ENCODE results near the gene TRAPPC6A. TPM values are rescaled to one million over a fixed set of nuclear protein-coding genes. Genes with fewer than 3 reads are reported as not detected.

TRAPPC6A gene
- total RNA-seq, 1 experiment from 2014 or later, result 26.9 TPM

- no peaks in the 10 kb centered on the region for H3K27me3 ChIP-seq (ENCODE audit: insufficient read depth, low read length)
- TF ChIP-seq ZFX (IDR thresholded peaks at IDR 0.05), result no peak
- TF ChIP-seq SP1 (IDR thresholded peaks at IDR 0.05; ENCODE audit: low read depth), result no peak
- TF ChIP-seq MAX (IDR thresholded peaks at IDR 0.05), result no peak
- TF ChIP-seq FOSL1 (IDR thresholded peaks at IDR 0.05; ENCODE audit: low read depth), result no peak
- no peak for TF ChIP-seq CBX3 (IDR thresholded peaks at IDR 0.05; ENCODE audit: low read depth)
- no peak for TF ChIP-seq EZH2phosphoT487 (IDR thresholded peaks at IDR 0.05; ENCODE audit: borderline replicate concordance)
- no peak overlapping the region for H3K4me3 ChIP-seq (replicated peaks in 1 of 2; ENCODE audit: low read depth in 1 of 2, low read length in 2 of 2)
- intact Hi-C loops (cut with micrococcal nuclease), result loop anchor here (10.0 kb wide), 1 partner anchor 76 kb away; the partner anchor contains the start of gene PPP1R37
- no peak overlapping the region for H3K27ac ChIP-seq (ENCODE audit: low read depth, low read length)
- no peaks in the 10 kb centered on the region for H3K36me3 ChIP-seq (ENCODE audit: control insufficient read depth in 1 of 2, insufficient read depth in 2 of 2, low read length in 2 of 2)
- CTCF ChIA-PET, result no interaction called here
- no peaks in the 10 kb centered on the region for H3K9me2 ChIP-seq (ENCODE audit: insufficient read depth)
- ATAC-seq, result no peak
- no peak for DNase-seq (ENCODE audit: low read depth, low spot score)
- no TSS peak for BruUV-seq (replicated peaks)
- POLR2A ChIA-PET, result no interaction called here
- no peaks in the 10 kb centered on the region for H3K79me2 ChIP-seq (ENCODE audit: insufficient read depth, low read length)
- H2AFZ ChIP-seq (ENCODE audit: low read depth, low read length, poor library complexity, severe bottlenecking), result no peak overlapping the region
- RAD21 ChIA-PET (ENCODE audit: low non-redundant PET in 1 of 2, low total read pairs in 2 of 2, uncharacterized antibody in 2 of 2, unreplicated experiment in 2 of 2), result no interaction called here
- peaks cover 4 to 14% of the 10 kb centered on the region in 2 experiments; a peak in 2 of 4 replicates for H3K4me1 ChIP-seq (ENCODE audit: control insufficient read depth in 1 of 2, insufficient read depth in 2 of 2, low read length in 2 of 2)
- no peaks in the 10 kb centered on the region for H3K9me3 ChIP-seq (ENCODE audit: control insufficient read depth in 1 of 2, insufficient read depth in 1 of 2, low read depth in 1 of 2, low read length in 2 of 2)
- no peak overlapping the region for H3K9ac ChIP-seq (ENCODE audit: low read length)
- no peak overlapping the region for H3K4me2 ChIP-seq (ENCODE audit: low read length)
- no peaks in the 10 kb centered on the region for H4K20me1 ChIP-seq (ENCODE audit: insufficient read depth)
Observed at GRCh38 chr19:45170146-45171106, 7.6 kb downstream of the TRAPPC6A start.

- Histone ChIP-seq H3K79me2 (ENCODE audit: insufficient read depth, low read length) (no peaks in the 10 kb centered on the region), H3K4me3 (replicated peaks in 1 of 2; ENCODE audit: low read depth in 1 of 2, low read length in 2 of 2) (no peak overlapping the region), H3K27me3 (ENCODE audit: insufficient read depth, low read length) (no peaks in the 10 kb centered on the region), H3K4me1 (ENCODE audit: control insufficient read depth in 1 of 2, insufficient read depth in 2 of 2, low read length in 2 of 2) (peaks cover 9 to 20% of the 10 kb centered on the region in 2 experiments), H3K27ac (ENCODE audit: low read depth, low read length) (no peak overlapping the region), H3K9me3 (ENCODE audit: control insufficient read depth in 1 of 2, insufficient read depth in 1 of 2, low read depth in 1 of 2, low read length in 2 of 2) (no peaks in the 10 kb centered on the region), H3K36me3 (ENCODE audit: control insufficient read depth in 1 of 2, insufficient read depth in 2 of 2, low read length in 2 of 2) (no peaks in the 10 kb centered on the region), H3K4me2 (ENCODE audit: low read length) (no peak overlapping the region), H2AFZ (ENCODE audit: low read depth, low read length, poor library complexity, severe bottlenecking) (no peak overlapping the region), H4K20me1 (ENCODE audit: insufficient read depth) (no peaks in the 10 kb centered on the region), H3K9me2 (ENCODE audit: insufficient read depth) (no peaks in the 10 kb centered on the region), H3K9ac (ENCODE audit: low read length) (no peak overlapping the region)
- ChIA-PET CTCF (no interaction called here), RAD21 (ENCODE audit: low non-redundant PET in 1 of 2, low total read pairs in 2 of 2, uncharacterized antibody in 2 of 2, unreplicated experiment in 2 of 2) (interaction anchor here in 1 of 2 experiments (0.9 kb wide), 1 partner anchor 15 kb away, joined by 3 read pairs; no protein-coding TSS in a partner anchor), POLR2A (no interaction called here)
- DNase-seq (ENCODE audit: low read depth, low spot score) (no peak), ATAC-seq (no peak)
- intact Hi-C loops (cut with micrococcal nuclease), result loop anchor here (10.0 kb wide), 1 partner anchor 75 kb away; the partner anchor contains the start of gene PPP1R37
- no TSS peak for BruUV-seq (replicated peaks)
- TF ChIP-seq EZH2 (IDR thresholded peaks at IDR 0.05) (no peak), EZH2phosphoT487 (IDR thresholded peaks at IDR 0.05; ENCODE audit: borderline replicate concordance) (no peak), ATF3 (IDR thresholded peaks at IDR 0.05) (no peak), REST (IDR thresholded peaks at IDR 0.05; ENCODE audit: low read depth) (no peak), SP1 (IDR thresholded peaks at IDR 0.05; ENCODE audit: low read depth) (no peak), ZNF274 (IDR thresholded peaks at IDR 0.05; ENCODE audit: low read depth, low read length) (no peak), TCF7L2 (IDR thresholded peaks at IDR 0.05; ENCODE audit: borderline replicate concordance, extremely low read depth, insufficient read depth, insufficient read length) (no peak), EGR1 (IDR thresholded peaks at IDR 0.05; ENCODE audit: low read depth) (no peak), MAX (IDR thresholded peaks at IDR 0.05) (no peak), POLR2AphosphoS5 (IDR thresholded peaks at IDR 0.05; ENCODE audit: low read depth, low read length) (no peak), SIN3A (IDR thresholded peaks at IDR 0.05; ENCODE audit: low read depth) (no peak), ZFX (IDR thresholded peaks at IDR 0.05) (no peak), CEBPB (IDR thresholded peaks at IDR 0.05; ENCODE audit: low read depth) (no peak), JUND (IDR thresholded peaks at IDR 0.05) (no peak)
Observed at GRCh38 chr19:45169602-45170001, 8.4 kb downstream of the TRAPPC6A start.
